Mesenchymal stem cell (in vitro differentiated cells and primary cell): ENCODE data around the gene SORT1. TPM values are rescaled to one million over a fixed set of nuclear protein-coding genes. Genes with fewer than 3 reads are reported as not detected.
"Not testable (repeated sequence)": the region's sequence is repeated elsewhere in the genome, so short reads cannot be mapped to it uniquely, and the experiment has no call there.

Source experiments
- DNase-seq: peaks from one replicate; pipeline ENCODE4 v3.0.0-alpha.2; 2013
- H2AFZ ChIP-seq: one replicate; pipeline ENCODE4 v1.6.1; 2013; ENCODE audit warnings: low read depth, mild to moderate bottlenecking, control low read depth, inconsistent platforms, low read length, moderate library complexity
- H2AK5ac ChIP-seq: 2 replicates; pipeline ENCODE4 v1.6.1; 2013; ENCODE audit warnings: low read length, moderate library complexity, mild to moderate bottlenecking, inconsistent platforms; ENCODE audit not compliant: severe bottlenecking
- H2BK120ac ChIP-seq: one replicate; pipeline ENCODE4 v1.6.1; 2013; ENCODE audit warnings: low read depth, mild to moderate bottlenecking, inconsistent platforms, low read length, moderate library complexity
- H2BK12ac ChIP-seq, 2 experiments: one replicate each; pipeline ENCODE4 v1.6.1; 2013; ENCODE audit warnings: inconsistent platforms in 2 of 2, low read length in 2 of 2, mild to moderate bottlenecking in 2 of 2, moderate library complexity in 2 of 2, control low read depth in 1 of 2
- H2BK15ac ChIP-seq: one replicate; pipeline ENCODE4 v1.6.1; 2013; ENCODE audit warnings: mild to moderate bottlenecking, low read depth, inconsistent platforms; ENCODE audit not compliant: poor library complexity, severe bottlenecking
- H2BK5ac ChIP-seq: 2 replicates; pipeline ENCODE4 v1.6.1; 2013; ENCODE audit warnings: low read depth, mild to moderate bottlenecking, low read length, control low read depth, inconsistent platforms; ENCODE audit not compliant: poor library complexity, severe bottlenecking
- H3K14ac ChIP-seq, 2 experiments: one replicate each; pipeline ENCODE4 v1.6.1; 2013; ENCODE audit warnings: inconsistent platforms in 2 of 2, low read length in 2 of 2, control low read depth in 1 of 2, mild to moderate bottlenecking in 1 of 2, moderate library complexity in 1 of 2
- H3K18ac ChIP-seq, 2 experiments: one replicate each; pipeline ENCODE4 v1.6.1; 2013; ENCODE audit warnings: inconsistent platforms in 2 of 2, low read length in 2 of 2, control low read depth in 1 of 2, low read depth in 1 of 2, mild to moderate bottlenecking in 1 of 2
- H3K23ac ChIP-seq, 2 experiments: one replicate each; pipeline ENCODE4 v1.6.1; 2013; ENCODE audit warnings: inconsistent platforms in 2 of 2, low read length in 2 of 2, mild to moderate bottlenecking in 2 of 2, moderate library complexity in 2 of 2, control low read depth in 1 of 2
- H3K27ac ChIP-seq: 2 replicates; pipeline ENCODE4 v1.5.1; 2013; ENCODE audit warnings: mild to moderate bottlenecking, moderate library complexity, low read length, control low read depth, inconsistent platforms; ENCODE audit not compliant: poor library complexity, severe bottlenecking
- H3K27me3 ChIP-seq, 2 experiments: 2 replicates each; pipeline versions ENCODE4 v1.6.1 to v1.7.0; 2013; ENCODE audit warnings: low read length in 2 of 2, mild to moderate bottlenecking in 2 of 2, moderate library complexity in 2 of 2, control low read depth in 1 of 2, inconsistent platforms in 1 of 2; ENCODE audit not compliant: control insufficient read depth in 1 of 2, insufficient read depth in 1 of 2
- H3K36me3 ChIP-seq, 2 experiments: 2 replicates each; pipeline versions ENCODE4 v1.6.1 to v1.7.0; 2013; ENCODE audit warnings: low read length in 2 of 2, control low read depth in 1 of 2, inconsistent platforms in 1 of 2, low read depth in 1 of 2, mild to moderate bottlenecking in 1 of 2; ENCODE audit not compliant: insufficient read depth in 2 of 2, control insufficient read depth in 1 of 2
- H3K4ac ChIP-seq, 2 experiments: one replicate each; pipeline ENCODE4 v1.6.1; 2013; ENCODE audit warnings: inconsistent platforms in 2 of 2, low read length in 2 of 2, mild to moderate bottlenecking in 2 of 2, moderate library complexity in 2 of 2, control low read depth in 1 of 2, low read depth in 1 of 2
- H3K4me1 ChIP-seq: 2 replicates; pipeline ENCODE4 v1.6.1; 2013; ENCODE audit warnings: low read depth, low read length, control low read depth; ENCODE audit not compliant: control insufficient read depth, insufficient read depth
- H3K4me2 ChIP-seq: 2 replicates; pipeline ENCODE4 v1.6.1; 2013; ENCODE audit warnings: low read length, mild to moderate bottlenecking, inconsistent platforms; ENCODE audit not compliant: poor library complexity, severe bottlenecking
- H3K4me3 ChIP-seq, 2 experiments: 2 replicates each; pipeline versions ENCODE4 v1.5.1 to v1.7.0; 2013; ENCODE audit warnings: low read length in 2 of 2, mild to moderate bottlenecking in 2 of 2, control low read depth in 1 of 2, low read depth in 1 of 2; ENCODE audit not compliant: insufficient read depth in 1 of 2
- H3K79me1 ChIP-seq: replicated peaks from 2 replicates; pipeline ENCODE4 v1.6.1; 2013; ENCODE audit warnings: mild to moderate bottlenecking, control low read depth, low read length, inconsistent platforms; ENCODE audit not compliant: poor library complexity, severe bottlenecking
- H3K9ac ChIP-seq: 2 replicates; pipeline ENCODE4 v1.7.0; 2013; ENCODE audit warnings: mild to moderate bottlenecking, low read length, moderate library complexity
- H3K9me3 ChIP-seq: 2 replicates; pipeline ENCODE4 v1.7.0; 2013; ENCODE audit warnings: mild to moderate bottlenecking, low read length; ENCODE audit not compliant: control insufficient read depth
- H4K8ac ChIP-seq: one replicate; pipeline ENCODE4 v1.6.1; 2013; ENCODE audit warnings: inconsistent platforms, mild to moderate bottlenecking, low read length, moderate library complexity
- H4K91ac ChIP-seq: one replicate; pipeline ENCODE4 v1.6.1; 2013; ENCODE audit warnings: mild to moderate bottlenecking, low read length, inconsistent platforms
- WGBS: methylation state at CpG from one replicate; pipeline ENCODE4 v1.1.7; 2013; ENCODE audit warnings: mixed read lengths; 5-methylcytosine and 5-hydroxymethylcytosine counted together
- polyA plus RNA-seq, 2 experiments: library from polyadenylated mRNA; stranded (reverse); fragments of 200-250 nt; gene quantifications; one replicate each; pipeline ENCODE4 v1.2.3, GENCODE V29; 2013

SORT1 gene
- polyA plus RNA-seq (2013, experiment 1 of 2): 42.3 TPM
- polyA plus RNA-seq (2013, experiment 2 of 2): 43.1 TPM

GRCh38 chr1:109397581-109398342 is at the start of gene SORT1:
Gene SORT1, minus strand, starts transcription at chr1:109397918. Its CDS starts 26 bp downstream, at chr1:109397892.
- Histone ChIP-seq H3K4me2 (peak within 1 kb of the TSS; percentile 95), H3K9me3 (no peaks in the 10 kb centered on the region), H3K4ac (peak within 1 kb of the TSS; percentile 35 to 80), H3K27ac (peak within 1 kb of the TSS; percentile 18), H3K36me3 (peaks cover 5 to 29% of the 10 kb centered on the region in 2 experiments), H4K8ac (peak within 1 kb of the TSS; percentile 69), H3K4me3 (peak within 1 kb of the TSS; percentile 79 to 96), H2BK120ac (peak within 1 kb of the TSS; percentile 74), H3K14ac (peak within 1 kb of the TSS in 1 of 2 experiments; percentile 84), H2BK5ac (peak within 1 kb of the TSS; percentile 25), H2AFZ (peak within 1 kb of the TSS; percentile 89), H3K9ac (peak within 1 kb of the TSS; percentile 71), H3K18ac (peak within 1 kb of the TSS in 1 of 2 experiments; percentile 87), H2BK15ac (peak within 1 kb of the TSS; percentile 57), H3K27me3 (no peaks in the 10 kb centered on the region), H3K23ac (peak within 1 kb of the TSS; percentile 42 to 96), H3K79me1 (peaks cover 2% of the 10 kb centered on the region), H2BK12ac (peak within 1 kb of the TSS in 1 of 2 experiments; percentile 72), H3K4me1 (peaks cover 7% of the 10 kb centered on the region), H2AK5ac (no peak within 1 kb of the TSS), H4K91ac (peak within 1 kb of the TSS; percentile 61)
- WGBS: 0% methylated on average over 61 of the region's 98 CpGs
- peak; percentile 90 for DNase-seq

- H3K36me3 ChIP-seq, H2BK12ac ChIP-seq, H3K4me2 ChIP-seq, H2BK15ac ChIP-seq, H4K8ac ChIP-seq, H3K9me3 ChIP-seq, H3K4me1 ChIP-seq, H3K18ac ChIP-seq, H2AFZ ChIP-seq, H2AK5ac ChIP-seq, H3K79me1 ChIP-seq, H3K4ac ChIP-seq, H3K27ac ChIP-seq, H3K14ac ChIP-seq, H3K23ac ChIP-seq, H2BK120ac ChIP-seq, H3K4me3 ChIP-seq, H4K91ac ChIP-seq, H2BK5ac ChIP-seq: not testable (repeated sequence)
- 67% methylated on average over 9 of the region's 11 CpGs for WGBS
- DNase-seq: peak; percentile 21
- H3K27me3 ChIP-seq: peaks cover 0 to 32% of the 10 kb centered on the region in 2 experiments
- peak overlapping the region; percentile 37 for H3K9ac ChIP-seq
Observed at GRCh38 chr1:109445949-109446695, 48.4 kb upstream of the SORT1 start.

GRCh38 chr1:109444346-109444745 is 46.6 kb upstream of the SORT1 start:
- no peak overlapping the region for H2AFZ ChIP-seq

GRCh38 chr1:109443476-109443875 is 45.8 kb upstream of the SORT1 start:
- no peak overlapping the region for H3K23ac ChIP-seq
- DNase-seq: no peak
- H3K27me3 ChIP-seq: peaks cover 0 to 29% of the 10 kb centered on the region in 2 experiments
- H3K4me2 ChIP-seq: no peak overlapping the region
- H2BK12ac ChIP-seq: no peak overlapping the region
- no peak overlapping the region for H4K8ac ChIP-seq
- no peak overlapping the region for H2AK5ac ChIP-seq
- no peak overlapping the region for H3K4me3 ChIP-seq
- H3K18ac ChIP-seq: no peak overlapping the region
- no peak overlapping the region for H3K14ac ChIP-seq
- no peak overlapping the region for H4K91ac ChIP-seq
- H3K9ac ChIP-seq: no peak overlapping the region
- 54% methylated on average over 2 of the region's 2 CpGs for WGBS
- peaks cover under 1% of the 10 kb centered on the region for H3K4me1 ChIP-seq
- H2BK15ac ChIP-seq: no peak overlapping the region
- H3K9me3 ChIP-seq: no peaks in the 10 kb centered on the region
- no peak overlapping the region for H3K4ac ChIP-seq
- no peak overlapping the region for H2BK5ac ChIP-seq
- no peaks in the 10 kb centered on the region for H3K36me3 ChIP-seq
- H3K27ac ChIP-seq: no peak overlapping the region
- H3K79me1 ChIP-seq: no peaks in the 10 kb centered on the region
- no peak overlapping the region for H2BK120ac ChIP-seq
- H2AFZ ChIP-seq: no peak overlapping the region

More at GRCh38 chr1:109444346-109444745, 46.6 kb upstream of the SORT1 start:
- Histone ChIP-seq H2BK120ac (no peak overlapping the region), H3K27ac (no peak overlapping the region), H3K36me3 (no peaks in the 10 kb centered on the region), H3K79me1 (no peaks in the 10 kb centered on the region), H4K8ac (no peak overlapping the region), H3K4me3 (no peak overlapping the region), H2BK12ac (no peak overlapping the region), H3K9me3 (no peaks in the 10 kb centered on the region), H3K4me2 (no peak overlapping the region), H3K27me3 (peaks cover 0 to 29% of the 10 kb centered on the region in 2 experiments), H3K23ac (no peak overlapping the region), H3K4me1 (no peaks in the 10 kb centered on the region), H2AK5ac (no peak overlapping the region), H3K18ac (no peak overlapping the region), H2BK15ac (no peak overlapping the region), H4K91ac (no peak overlapping the region), H2BK5ac (no peak overlapping the region), H3K14ac (no peak overlapping the region), H3K4ac (no peak overlapping the region), H3K9ac (no peak overlapping the region)
- no peak for DNase-seq
- WGBS: 80% methylated on average over 1 of the region's 1 CpG
